ENCODE measurements around the gene OTC.

- TF ChIP-seq EZH2 (IDR thresholded peaks at IDR 0.05; ENCODE audit: insufficient read depth, poor library complexity, severe bottlenecking) (no peak), EZH2phosphoT487 (IDR thresholded peaks at IDR 0.05; ENCODE audit: insufficient read depth, low read depth) (no peak)
These were observed 37.2 kb upstream of the OTC start for GRCh38 chrX:38315186-38315585.

Data from GM23248 (cell line).